ENCODE data around the gene C10orf120. TPM values are rescaled to one million over a fixed set of nuclear protein-coding genes. Genes with fewer than 3 reads are reported as not detected.

C10orf120 gene
- total and polyA plus RNA-seq, 10 donors = not detected

GRCh38 chr10:122730238-122730637, 30.6 kb upstream of the C10orf120 start:
- no peak for TF ChIP-seq POLR2AphosphoS5 (IDR thresholded peaks at IDR 0.05)
- TF ChIP-seq POLR2A (IDR thresholded peaks at IDR 0.05) = no peak
- TF ChIP-seq, protein P1, sequence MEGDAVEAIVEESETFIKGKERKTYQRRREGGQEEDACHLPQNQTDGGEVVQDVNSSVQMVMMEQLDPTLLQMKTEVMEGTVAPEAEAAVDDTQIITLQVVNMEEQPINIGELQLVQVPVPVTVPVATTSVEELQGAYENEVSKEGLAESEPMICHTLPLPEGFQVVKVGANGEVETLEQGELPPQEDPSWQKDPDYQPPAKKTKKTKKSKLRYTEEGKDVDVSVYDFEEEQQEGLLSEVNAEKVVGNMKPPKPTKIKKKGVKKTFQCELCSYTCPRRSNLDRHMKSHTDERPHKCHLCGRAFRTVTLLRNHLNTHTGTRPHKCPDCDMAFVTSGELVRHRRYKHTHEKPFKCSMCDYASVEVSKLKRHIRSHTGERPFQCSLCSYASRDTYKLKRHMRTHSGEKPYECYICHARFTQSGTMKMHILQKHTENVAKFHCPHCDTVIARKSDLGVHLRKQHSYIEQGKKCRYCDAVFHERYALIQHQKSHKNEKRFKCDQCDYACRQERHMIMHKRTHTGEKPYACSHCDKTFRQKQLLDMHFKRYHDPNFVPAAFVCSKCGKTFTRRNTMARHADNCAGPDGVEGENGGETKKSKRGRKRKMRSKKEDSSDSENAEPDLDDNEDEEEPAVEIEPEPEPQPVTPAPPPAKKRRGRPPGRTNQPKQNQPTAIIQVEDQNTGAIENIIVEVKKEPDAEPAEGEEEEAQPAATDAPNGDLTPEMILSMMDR (IDR thresholded peaks at IDR 0.05 in 8 of 11, conservative IDR thresholded peaks at IDR 0.05 in 3 of 11) = no peak
- H3K9me3 ChIP-seq = no peaks in the 10 kb centered on the region
- peaks cover 0 to 46% (median 3%) of the 10 kb centered on the region in 7 donors for H3K27me3 ChIP-seq (replicated peaks in 1 of 7)
- WGBS, 5 donors = 27 to 34% (median 29%) methylated on average over 6 of the region's 6 CpGs
- no peak overlapping the region for H3K27ac ChIP-seq
- DNase-seq = no peak
- no peaks in the 10 kb centered on the region for H3K4me1 ChIP-seq
- no peaks in the 10 kb centered on the region for H3K36me3 ChIP-seq
- no peak overlapping the region for H3K4me3 ChIP-seq
- intact Hi-C loops (cut with DNase I; ENCODE audit: low total_unique reads) = no loop called here

- WGBS, 5 donors = 64 to 92% (median 82%) methylated on average over 9 of the region's 9 CpGs
- no peaks in the 10 kb centered on the region for H3K4me1 ChIP-seq
- H3K36me3 ChIP-seq = no peaks in the 10 kb centered on the region
- H3K4me3 ChIP-seq = no peak overlapping the region
- intact Hi-C loops (cut with DNase I; ENCODE audit: low total_unique reads) = no loop called here
- no peaks in the 10 kb centered on the region for H3K9me3 ChIP-seq
- no peak for TF ChIP-seq POLR2AphosphoS5 (IDR thresholded peaks at IDR 0.05)
- no peak for TF ChIP-seq POLR2A (IDR thresholded peaks at IDR 0.05)
- TF ChIP-seq, protein P1 (IDR thresholded peaks at IDR 0.05 in 8 of 11, conservative IDR thresholded peaks at IDR 0.05 in 3 of 11) = no peak
- DNase-seq = no peak
- H3K27me3 ChIP-seq (replicated peaks in 1 of 7) = peaks cover 0 to 49% (median 0%) of the 10 kb centered on the region in 7 donors
- H3K27ac ChIP-seq = no peak overlapping the region
These were observed 29.5 kb upstream of the C10orf120 start for GRCh38 chr10:122729126-122729525.

- no peak for TF ChIP-seq POLR2AphosphoS5 (IDR thresholded peaks at IDR 0.05)
- TF ChIP-seq, protein P1 (IDR thresholded peaks at IDR 0.05 in 8 of 11, conservative IDR thresholded peaks at IDR 0.05 in 3 of 11) = no peak
- TF ChIP-seq POLR2A (IDR thresholded peaks at IDR 0.05) = no peak
- 27 to 74% (median 70%) methylated on average over 3 to 5 of the region's 5 CpGs for WGBS, 5 donors
- DNase-seq = no peak
- Histone ChIP-seq H3K4me3 (no peak overlapping the region), H3K4me1 (no peaks in the 10 kb centered on the region), H3K27ac (no peak overlapping the region), H3K27me3 (replicated peaks in 1 of 7) (peaks cover 0 to 52% (median 0%) of the 10 kb centered on the region in 7 donors), H3K9me3 (no peaks in the 10 kb centered on the region), H3K36me3 (no peaks in the 10 kb centered on the region)
- intact Hi-C loops (cut with DNase I; ENCODE audit: low total_unique reads) = no loop called here
These were observed 27.8 kb upstream of the C10orf120 start for GRCh38 chr10:122727426-122727825.

GRCh38 chr10:122725768-122726167, 26.1 kb upstream of the C10orf120 start:
- Histone ChIP-seq H3K27me3 (replicated peaks in 1 of 7) (peaks cover 0 to 41% (median 0%) of the 10 kb centered on the region in 7 donors), H3K4me1 (no peaks in the 10 kb centered on the region), H3K27ac (no peak overlapping the region), H3K4me3 (no peak overlapping the region), H3K9me3 (no peaks in the 10 kb centered on the region), H3K36me3 (no peaks in the 10 kb centered on the region)
- 70 to 75% (median 71%) methylated on average over 5 of the region's 5 CpGs for WGBS, 5 donors
- DNase-seq = no peak
- TF ChIP-seq POLR2AphosphoS5 (IDR thresholded peaks at IDR 0.05) = no peak
- TF ChIP-seq, protein P1 (IDR thresholded peaks at IDR 0.05 in 8 of 11, conservative IDR thresholded peaks at IDR 0.05 in 3 of 11) = no peak
- no peak for TF ChIP-seq POLR2A (IDR thresholded peaks at IDR 0.05)
- intact Hi-C loops (cut with DNase I; ENCODE audit: low total_unique reads) = no loop called here
